Neural cell (in vitro differentiated cells): ENCODE results near the gene TMEM94. TPM values are rescaled to one million over a fixed set of nuclear protein-coding genes. Genes with fewer than 3 reads are reported as not detected.

Experiments
- H2AFZ ChIP-seq: fragments of 200-600, 300-800 bp; sonication (generic), shearing (Covaris generic); 2 replicates; pipeline ENCODE4 v1.6.0; 2014; ENCODE audit warnings: low read depth, mild to moderate bottlenecking, antibody characterized with exemption, low read length, moderate library complexity
- H3F3A ChIP-seq: fragments of 200-600 bp; shearing (Covaris generic); 2 replicates; pipeline ENCODE4 v1.6.1; 2016; ENCODE audit warnings: mild to moderate bottlenecking, moderate library complexity, mixed read lengths, antibody characterized with exemption, low read length; ENCODE audit not compliant: insufficient read depth, poor library complexity, severe bottlenecking
- H3K27ac ChIP-seq: fragments of 200-600, 300-800 bp; sonication (generic), shearing (Covaris generic); 2 replicates; pipeline ENCODE4 v1.5.1; 2014; ENCODE audit warnings: mild to moderate bottlenecking, low read length, moderate library complexity
- H3K27me3 ChIP-seq: fragments of 300-800, 200-600 bp; sonication (generic), shearing (Covaris generic); 2 replicates; pipeline ENCODE4 v1.6.0; 2014; ENCODE audit warnings: mild to moderate bottlenecking, low read depth, low read length, moderate library complexity; ENCODE audit not compliant: insufficient read depth
- H3K36me3 ChIP-seq: fragments of 300-800, 200-600 bp; sonication (generic), shearing (Covaris generic); 2 replicates; pipeline ENCODE4 v1.5.1; 2014; ENCODE audit warnings: mild to moderate bottlenecking, antibody characterized with exemption, low read length, moderate library complexity; ENCODE audit not compliant: insufficient read depth
- H3K4me2 ChIP-seq: fragments of 300-800, 200-600 bp; sonication (generic), shearing (Covaris generic); 2 replicates; pipeline ENCODE4 v1.6.0; 2014; ENCODE audit warnings: mild to moderate bottlenecking, low read length
- H3K4me3 ChIP-seq: fragments of 300-800, 200-600 bp; sonication (generic), shearing (Covaris generic); 2 replicates; pipeline ENCODE4 v1.5.1; 2014; ENCODE audit warnings: mild to moderate bottlenecking, low read length, moderate library complexity
- H3K79me2 ChIP-seq: fragments of 200-600 bp; shearing (Covaris generic); replicated peaks from 2 replicates; pipeline ENCODE4 v1.6.0; 2014; ENCODE audit warnings: mild to moderate bottlenecking, low read length, moderate library complexity; ENCODE audit not compliant: insufficient read depth
- H3K9ac ChIP-seq: fragments of 300-800, 200-600 bp; sonication (generic), shearing (Covaris generic); 2 replicates; pipeline ENCODE4 v1.6.1; 2016; ENCODE audit warnings: mild to moderate bottlenecking, low read length, mixed read lengths
- H3K9me2 ChIP-seq: fragments of 200-600 bp; shearing (Covaris generic); 2 replicates; pipeline ENCODE4 v1.6.1; 2016; ENCODE audit warnings: mild to moderate bottlenecking, low read length, mixed read lengths; ENCODE audit not compliant: insufficient read depth
- H3K9me3 ChIP-seq: fragments of 200-600, 300-800 bp; sonication (generic), shearing (Covaris generic); 2 replicates; pipeline ENCODE4 v1.6.1; 2016; ENCODE audit warnings: mild to moderate bottlenecking, mixed run types, low read length, moderate library complexity, mixed read lengths
- H4K20me1 ChIP-seq: fragments of 200-600 bp; shearing (Covaris generic); 2 replicates; pipeline ENCODE4 v1.6.1; 2016; ENCODE audit warnings: mild to moderate bottlenecking, mixed run types; ENCODE audit not compliant: insufficient read depth
- EP300 ChIP-seq: fragments of 450-650 bp; conservative IDR thresholded peaks from 2 replicates; pipeline ENCODE4 v1.6.1; 2014; ENCODE audit warnings: antibody characterized with exemption, mild to moderate bottlenecking, moderate library complexity; ENCODE audit not compliant: poor library complexity, severe bottlenecking
- EZH2 ChIP-seq: fragments of 200-600, 300-800 bp; shearing (Covaris generic), sonication (generic); IDR thresholded peaks from 2 replicates; pipeline ENCODE4 v1.6.1; 2014; ENCODE audit warnings: antibody characterized with exemption, low read length, borderline replicate concordance, mild to moderate bottlenecking; ENCODE audit not compliant: insufficient read depth, poor library complexity, severe bottlenecking
- MXI1 ChIP-seq: fragments of 450-650 bp; conservative IDR thresholded peaks from 2 replicates; pipeline ENCODE4 v1.6.1; 2014; ENCODE audit warnings: antibody characterized with exemption, mild to moderate bottlenecking; ENCODE audit not compliant: poor library complexity, severe bottlenecking
- POLR2AphosphoS5 ChIP-seq: IDR thresholded peaks from 2 replicates; pipeline ENCODE4 v1.6.1; 2012
- RAD21 ChIP-seq: fragments of 450-650 bp; conservative IDR thresholded peaks from 2 replicates; pipeline ENCODE4 v1.6.1; 2014; ENCODE audit warnings: antibody characterized with exemption, mild to moderate bottlenecking, moderate library complexity
- REST ChIP-seq: IDR thresholded peaks from 2 replicates; pipeline ENCODE4 v1.6.1; 2012; ENCODE audit warnings: borderline replicate concordance
- SMC3 ChIP-seq: fragments of 450-650 bp; conservative IDR thresholded peaks from 2 replicates; pipeline ENCODE4 v1.6.1; 2014; ENCODE audit warnings: antibody characterized with exemption, mild to moderate bottlenecking, moderate library complexity; ENCODE audit not compliant: poor library complexity
- TAF1 ChIP-seq: IDR thresholded peaks from 2 replicates; pipeline ENCODE4 v1.6.1; 2012; ENCODE audit warnings: low read depth
- polyA plus RNA-seq: library from polyadenylated mRNA; depleted of rRNA; stranded (reverse); fragments of >200 nt; gene quantifications from 2 replicates; pipeline ENCODE4 v1.2.3, GENCODE V29; 2014
- TF ChIP-seq, protein P1 (sequence below): fragments of 450-650 bp; IDR thresholded peaks from 2 replicates; pipeline ENCODE4 v1.5.1; 2014; ENCODE audit warnings: antibody characterized with exemption, mild to moderate bottlenecking, moderate library complexity; ENCODE audit not compliant: poor library complexity, severe bottlenecking

TMEM94 gene
- polyA plus RNA-seq, 1 donor from 2014 or later, result 37.0 TPM

- Histone ChIP-seq H3F3A (no peaks in the 10 kb centered on the region), H2AFZ (no peak overlapping the region), H4K20me1 (no peaks in the 10 kb centered on the region), H3K36me3 (no peaks in the 10 kb centered on the region), H3K4me3 (no peak overlapping the region), H3K4me2 (no peak overlapping the region), H3K79me2 (no peaks in the 10 kb centered on the region), H3K27me3 (no peaks in the 10 kb centered on the region), H3K9me2 (no peaks in the 10 kb centered on the region), H3K27ac (no peak overlapping the region), H3K9me3 (no peaks in the 10 kb centered on the region), H3K9ac (no peak overlapping the region)
- TF ChIP-seq TAF1, result no peak
- no peak for TF ChIP-seq REST
- TF ChIP-seq RAD21, result no peak
- TF ChIP-seq EZH2, result no peak
Observed at GRCh38 chr17:75498039-75498725, 41.7 kb downstream of the TMEM94 start.

- H3K9me3 ChIP-seq, result no peaks in the 10 kb centered on the region
- no peak overlapping the region for H3K4me3 ChIP-seq
- H3K27ac ChIP-seq, result no peak overlapping the region
- H3K4me2 ChIP-seq, result no peak overlapping the region
- no peak overlapping the region for H2AFZ ChIP-seq
- TF ChIP-seq, protein P1, sequence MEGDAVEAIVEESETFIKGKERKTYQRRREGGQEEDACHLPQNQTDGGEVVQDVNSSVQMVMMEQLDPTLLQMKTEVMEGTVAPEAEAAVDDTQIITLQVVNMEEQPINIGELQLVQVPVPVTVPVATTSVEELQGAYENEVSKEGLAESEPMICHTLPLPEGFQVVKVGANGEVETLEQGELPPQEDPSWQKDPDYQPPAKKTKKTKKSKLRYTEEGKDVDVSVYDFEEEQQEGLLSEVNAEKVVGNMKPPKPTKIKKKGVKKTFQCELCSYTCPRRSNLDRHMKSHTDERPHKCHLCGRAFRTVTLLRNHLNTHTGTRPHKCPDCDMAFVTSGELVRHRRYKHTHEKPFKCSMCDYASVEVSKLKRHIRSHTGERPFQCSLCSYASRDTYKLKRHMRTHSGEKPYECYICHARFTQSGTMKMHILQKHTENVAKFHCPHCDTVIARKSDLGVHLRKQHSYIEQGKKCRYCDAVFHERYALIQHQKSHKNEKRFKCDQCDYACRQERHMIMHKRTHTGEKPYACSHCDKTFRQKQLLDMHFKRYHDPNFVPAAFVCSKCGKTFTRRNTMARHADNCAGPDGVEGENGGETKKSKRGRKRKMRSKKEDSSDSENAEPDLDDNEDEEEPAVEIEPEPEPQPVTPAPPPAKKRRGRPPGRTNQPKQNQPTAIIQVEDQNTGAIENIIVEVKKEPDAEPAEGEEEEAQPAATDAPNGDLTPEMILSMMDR, result no peak
- TF ChIP-seq RAD21 (no peak), POLR2AphosphoS5 (no peak), MXI1 (no peak), EZH2 (no peak), TAF1 (no peak), EP300 (no peak), SMC3 (no peak), REST (no peak)
- H4K20me1 ChIP-seq, result no peaks in the 10 kb centered on the region
- H3K79me2 ChIP-seq, result no peaks in the 10 kb centered on the region
- no peaks in the 10 kb centered on the region for H3F3A ChIP-seq
- H3K36me3 ChIP-seq, result no peaks in the 10 kb centered on the region
- H3K9me2 ChIP-seq, result no peaks in the 10 kb centered on the region
- no peaks in the 10 kb centered on the region for H3K27me3 ChIP-seq
- no peak overlapping the region for H3K9ac ChIP-seq
Observed at GRCh38 chr17:75498726-75499213, 42.3 kb downstream of the TMEM94 start.
